Ovary (tissue), 9 donors: ENCODE results near the gene PARP11. TPM values are rescaled to one million over a fixed set of nuclear protein-coding genes. Genes with fewer than 3 reads are reported as not detected.
A peak's percentile ranks its signal among the peaks of the same experiment; 100 is the strongest.
"Not testable (repeated sequence)": the region's sequence is repeated elsewhere in the genome, so short reads cannot be mapped to it uniquely, and the experiment has no call there.

Experiments
- DNase-seq, 5 donors: peaks; one replicate each; pipeline ENCODE4 v3.0.0-alpha.2; 2019 to 2020
- H3K27ac ChIP-seq, 2 donors: fragments of 200-600 bp; one replicate each; pipeline versions ENCODE4 v1.5.1 to v1.8.0; 2019 to 2022
- H3K27me3 ChIP-seq: fragments of 200-600 bp; one replicate; pipeline ENCODE4 v1.8.0; 2022
- H3K36me3 ChIP-seq: fragments of 200-600 bp; sonication (generic); one replicate; pipeline ENCODE4 v1.5.1; 2019
- H3K4me1 ChIP-seq: one replicate; pipeline ENCODE4 v1.8.1; 2013; ENCODE audit warnings: mild to moderate bottlenecking, moderate library complexity; ENCODE audit not compliant: insufficient read depth
- H3K4me3 ChIP-seq: fragments of 200-600 bp; sonication (generic); one replicate; pipeline ENCODE4 v1.5.1; 2017
- H3K9me3 ChIP-seq, 2 donors: fragments of 200-600 bp in 1 of 2; sonication (generic) in 1 of 2; one replicate each; pipeline versions ENCODE4 v1.5.1 to v1.8.1; 2013 to 2019; ENCODE audit warnings: mild to moderate bottlenecking in 1 of 2, moderate library complexity in 1 of 2
- EP300 ChIP-seq: sonication (generic); formaldehyde crosslinking; IDR thresholded peaks from one replicate; pipeline ENCODE4 v1.6.1; 2017; ENCODE audit warnings: antibody characterized with exemption
- POLR2A ChIP-seq: fragments of 450-650 bp; IDR thresholded peaks from one replicate; pipeline ENCODE4 v1.6.1; 2017; ENCODE audit warnings: antibody characterized with exemption, mild to moderate bottlenecking, moderate library complexity
- WGBS, 3 donors: extraction: QIAGEN DNeasy Blood & Tissue Kit in 1 of 3; methylation state at CpG; one replicate each; pipeline versions ENCODE4 v1.1.5 to v1.1.7; 2013 to 2017; 5-methylcytosine and 5-hydroxymethylcytosine counted together
- intact Hi-C, 4 donors: fragments of 100-400 bp; cut with DNase I; formaldehyde crosslinking; loops; one replicate each; pipeline versions ENCODE4 v1.11.0 to v1.15.1; 2022 to 2023
- polyA plus RNA-seq, 2 donors: library from polyadenylated mRNA; stranded (reverse); fragments of 200-250 nt in 1 of 2; fragments of 350-450 nt in 1 of 2; fragmentation: Illumina TruSeq in 1 of 2; extraction: RNeasy Lipid Tissue Mini Kit (QIAGEN cat#74804) in 1 of 2; gene quantifications; one replicate each; pipeline ENCODE4 v1.2.3, GENCODE V29; 2013 to 2014
- total RNA-seq, 7 donors: library from RNA; depleted of rRNA in 2 of 7; stranded (reverse); fragments of >200 nt in 2 of 7; fragmentation: NEBNext Ultra II Directional in 3 of 7; extraction: Animal tissue kit (Norgen Biotek cat#: 25700) in 3 of 7; gene quantifications; one replicate each; pipeline versions ENCODE4 v1.1.0 to v1.2.4, GENCODE V29; 2016 to 2023
- TF ChIP-seq, protein P1 (sequence below), 3 donors: fragments of 450-650 bp in 2 of 3; fragments of 200-600 bp in 1 of 3; IDR thresholded peaks; one replicate each; pipeline versions ENCODE4 v1.5.1 to v1.8.0; 2016 to 2022; ENCODE audit warnings: antibody characterized with exemption in 3 of 3, mild to moderate bottlenecking in 1 of 3
- donor health status: DM: no; HTN: no; CAD: no; lungs with moderate emphysema.
- donor health status: DM: no; HTN: no; CAD: no.
- donor health status: Bipolar disorder and iron deficiency.
- donor health status: DM: yes; HTN: yes; CAD: no.
- donor health status: DM: no; HTN: no; CAD: no.
- donor health status: DM: yes; HTN: yes; CAD: no.

The PARP11 gene
- total and polyA plus RNA-seq, 9 donors, result 7.4 to 22.1 (median 17.4) TPM

DNA sequence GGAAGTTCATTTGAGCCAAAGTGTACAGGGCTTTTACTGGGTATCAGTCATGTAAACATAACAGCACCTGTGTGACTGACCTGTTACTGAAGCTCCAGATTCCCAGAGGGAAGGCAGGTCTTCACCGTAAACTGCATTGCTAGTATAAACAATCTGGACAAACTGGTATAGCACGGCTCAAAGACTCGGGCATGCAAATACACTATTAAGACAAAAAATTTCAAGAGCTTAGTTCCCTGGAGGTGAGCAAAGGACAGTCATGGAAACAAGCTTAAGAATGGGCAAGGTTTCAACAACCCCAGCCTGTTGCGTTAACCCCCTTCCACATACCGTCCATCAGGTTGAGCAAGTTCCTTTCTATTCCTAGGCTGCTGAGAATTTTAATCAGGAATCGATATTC, 9.4 kb downstream of the PARP11 start:
- DNase-seq, result no peak
- Histone ChIP-seq H3K27ac (no peak overlapping the region), H3K4me1 (peaks cover 1% of the 10 kb centered on the region), H3K4me3 (no peak overlapping the region), H3K9me3 (no peaks in the 10 kb centered on the region), H3K27me3 (no peaks in the 10 kb centered on the region), H3K36me3 (no peaks in the 10 kb centered on the region)
- WGBS, 3 donors, result 97 to 98% (median 97%) methylated on average over 6 of the region's 6 CpGs
- intact Hi-C loops, result no loop called here
- TF ChIP-seq POLR2A, result no peak
- TF ChIP-seq, protein P1, sequence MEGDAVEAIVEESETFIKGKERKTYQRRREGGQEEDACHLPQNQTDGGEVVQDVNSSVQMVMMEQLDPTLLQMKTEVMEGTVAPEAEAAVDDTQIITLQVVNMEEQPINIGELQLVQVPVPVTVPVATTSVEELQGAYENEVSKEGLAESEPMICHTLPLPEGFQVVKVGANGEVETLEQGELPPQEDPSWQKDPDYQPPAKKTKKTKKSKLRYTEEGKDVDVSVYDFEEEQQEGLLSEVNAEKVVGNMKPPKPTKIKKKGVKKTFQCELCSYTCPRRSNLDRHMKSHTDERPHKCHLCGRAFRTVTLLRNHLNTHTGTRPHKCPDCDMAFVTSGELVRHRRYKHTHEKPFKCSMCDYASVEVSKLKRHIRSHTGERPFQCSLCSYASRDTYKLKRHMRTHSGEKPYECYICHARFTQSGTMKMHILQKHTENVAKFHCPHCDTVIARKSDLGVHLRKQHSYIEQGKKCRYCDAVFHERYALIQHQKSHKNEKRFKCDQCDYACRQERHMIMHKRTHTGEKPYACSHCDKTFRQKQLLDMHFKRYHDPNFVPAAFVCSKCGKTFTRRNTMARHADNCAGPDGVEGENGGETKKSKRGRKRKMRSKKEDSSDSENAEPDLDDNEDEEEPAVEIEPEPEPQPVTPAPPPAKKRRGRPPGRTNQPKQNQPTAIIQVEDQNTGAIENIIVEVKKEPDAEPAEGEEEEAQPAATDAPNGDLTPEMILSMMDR (IDR thresholded peaks at IDR 0.05), result no peak
- TF ChIP-seq EP300, result no peak

DNA sequence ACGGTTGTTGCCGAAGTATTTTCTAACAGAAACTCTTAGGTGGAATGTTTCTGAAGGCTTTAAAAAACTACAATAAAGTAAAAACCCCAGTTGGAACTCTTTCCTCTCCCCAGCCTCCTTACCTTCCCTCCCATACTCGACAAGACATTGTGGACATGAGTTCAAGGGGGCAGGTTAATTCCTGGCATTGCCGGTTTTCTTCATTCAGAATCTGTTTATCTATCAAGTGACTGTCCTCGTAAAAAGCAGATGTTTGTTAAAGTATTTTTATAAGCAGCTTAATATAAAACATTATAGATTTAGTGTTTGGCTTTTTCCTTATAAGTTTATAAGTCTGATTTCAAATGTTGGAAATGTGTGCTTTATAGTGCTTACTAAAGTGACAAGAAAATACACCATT, 30.7 kb downstream of the PARP11 start:
- no peaks in the 10 kb centered on the region for H3K27me3 ChIP-seq
- H3K9me3 ChIP-seq, result no peaks in the 10 kb centered on the region
- no peaks in the 10 kb centered on the region for H3K4me1 ChIP-seq
- no peak overlapping the region for H3K27ac ChIP-seq
- intact Hi-C loops, result no loop called here
- 79 to 83% (median 80%) methylated on average over 5 of the region's 5 CpGs for WGBS, 3 donors
- no peak overlapping the region for H3K4me3 ChIP-seq
- TF ChIP-seq POLR2A (no peak), EP300 (no peak)
- TF ChIP-seq, protein P1 (IDR thresholded peaks at IDR 0.05), result no peak
- no peak for DNase-seq
- no peaks in the 10 kb centered on the region for H3K36me3 ChIP-seq

DNA sequence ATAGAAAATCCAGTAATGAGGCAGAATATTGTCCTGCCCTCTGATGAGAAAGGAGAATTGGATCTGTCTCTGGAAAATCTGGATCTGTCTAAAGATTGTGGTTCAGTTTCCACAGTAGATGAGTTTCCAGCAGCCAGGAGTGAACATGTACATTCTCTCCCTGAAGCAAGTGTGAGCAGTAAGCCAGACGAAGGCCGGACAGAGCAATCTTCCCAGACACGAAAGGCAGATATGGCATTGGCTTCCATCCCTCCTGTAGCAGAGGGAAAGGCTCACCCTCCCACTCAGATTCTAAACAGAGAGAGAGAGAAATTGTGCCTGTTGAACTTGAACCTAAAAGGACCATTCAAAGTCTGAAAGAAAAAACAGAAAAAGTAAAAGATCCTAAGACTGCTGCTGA, 31.4 kb downstream of the PARP11 start:
- intact Hi-C loops, result no loop called here
- no peak overlapping the region for H3K27ac ChIP-seq
- H3K36me3 ChIP-seq, result no peaks in the 10 kb centered on the region

DNA sequence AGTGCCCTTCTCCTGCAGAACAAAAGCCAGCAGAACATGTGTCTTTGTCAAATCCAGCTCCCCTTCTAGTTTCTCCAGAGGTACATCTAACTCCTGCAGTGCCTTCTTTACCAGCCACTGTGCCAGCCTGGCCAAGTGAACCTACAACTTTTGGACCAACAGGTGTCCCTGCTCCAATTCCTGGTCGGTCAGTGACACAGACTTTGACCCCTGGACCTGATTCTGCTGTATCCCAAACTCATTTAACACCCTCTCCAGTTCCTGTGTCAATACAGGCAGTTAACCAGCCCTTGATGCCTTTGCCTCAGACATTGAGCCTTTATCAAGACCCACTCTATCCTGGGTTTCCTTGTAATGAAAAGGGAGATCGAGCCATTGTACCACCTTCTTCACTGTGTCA, 32.4 kb downstream of the PARP11 start:
- H3K4me1 ChIP-seq, H3K36me3 ChIP-seq, H3K27ac ChIP-seq, DNase-seq, H3K9me3 ChIP-seq, intact Hi-C loops, H3K27me3 ChIP-seq, H3K4me3 ChIP-seq: not testable (repeated sequence)
- WGBS, 3 donors, result 71 to 96% (median 80%) methylated on average over 2 of the region's 2 CpGs

More for the DNA sequence above, 31.4 kb downstream of the PARP11 start:
- peak in 1 of 5 donors; percentile 40 for DNase-seq
- Histone ChIP-seq H3K4me1 (no peaks in the 10 kb centered on the region), H3K9me3 (no peaks in the 10 kb centered on the region), H3K4me3 (no peak overlapping the region), H3K27me3 (no peaks in the 10 kb centered on the region)
- WGBS, 3 donors, result 17 to 18% (median 17%) methylated on average over 3 of the region's 3 CpGs
- TF ChIP-seq EP300, result no peak
- TF ChIP-seq, protein P1 (IDR thresholded peaks at IDR 0.05), result no peak
- no peak for TF ChIP-seq POLR2A

DNA sequence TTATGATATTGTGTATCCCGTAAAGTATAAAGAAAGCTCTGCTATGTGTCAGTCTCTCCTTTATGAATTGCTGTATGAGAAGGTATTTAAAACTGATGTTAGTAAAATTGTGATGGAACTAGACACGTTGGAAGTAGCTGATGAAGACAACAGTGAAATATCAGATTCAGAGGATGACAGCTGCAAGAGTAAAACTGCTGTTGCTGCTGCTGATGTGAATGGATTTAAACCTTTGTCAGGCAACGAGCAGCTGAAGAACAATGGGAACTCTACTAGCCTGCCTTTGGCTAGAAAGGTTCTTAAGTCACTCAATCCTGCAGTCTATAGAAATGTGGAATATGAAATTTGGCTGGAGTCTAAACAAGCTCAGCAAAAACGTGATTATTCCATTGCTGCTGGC, 33.5 kb downstream of the PARP11 start:
- intact Hi-C loops, H3K36me3 ChIP-seq, DNase-seq, H3K27me3 ChIP-seq, H3K9me3 ChIP-seq, H3K27ac ChIP-seq, H3K4me3 ChIP-seq, H3K4me1 ChIP-seq: not testable (repeated sequence)
- 83 to 86% (median 84%) methylated on average over 4 of the region's 4 CpGs for WGBS, 3 donors

DNA sequence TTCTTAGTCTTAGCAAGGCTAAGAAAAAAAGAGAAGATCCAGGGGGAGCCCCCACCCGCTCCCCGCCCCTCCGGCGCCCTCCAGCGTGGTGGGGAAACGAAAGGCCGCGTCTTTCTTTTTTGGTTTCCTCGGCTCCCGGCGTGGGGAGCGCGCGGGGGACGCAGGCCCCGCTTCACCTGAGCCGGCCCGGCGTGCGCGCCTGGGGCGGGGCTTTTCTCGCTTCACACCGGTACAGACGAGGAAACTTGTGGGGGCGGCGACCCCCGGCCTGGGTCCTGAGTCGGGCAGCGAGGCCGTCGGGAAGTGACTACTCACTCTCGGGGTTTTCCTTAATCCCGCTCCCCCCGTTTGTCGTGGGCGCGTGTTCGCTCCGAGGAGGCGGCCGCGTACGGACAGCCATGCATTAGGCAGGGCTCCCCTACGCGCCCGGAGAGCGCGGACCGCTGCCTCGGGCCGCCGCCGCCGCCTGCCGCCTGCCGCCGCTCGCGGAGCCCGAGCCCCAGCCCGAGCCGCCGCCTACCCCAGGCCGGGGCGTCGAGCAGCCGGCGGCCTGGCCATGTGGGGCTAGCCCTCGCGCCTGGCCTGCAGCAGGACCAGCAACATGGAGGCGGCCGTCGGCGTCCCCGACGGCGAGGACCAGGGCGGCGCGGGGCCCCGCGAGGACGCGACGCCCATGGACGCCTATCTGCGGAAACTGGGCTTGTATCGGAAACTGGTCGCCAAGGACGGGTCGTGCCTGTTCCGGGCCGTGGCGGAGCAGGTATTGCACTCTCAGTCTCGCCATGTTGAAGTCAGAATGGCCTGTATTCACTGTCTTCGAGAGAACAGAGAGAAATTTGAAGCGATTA, 34.3 kb downstream of the PARP11 start:
- H3K27ac ChIP-seq, H3K4me3 ChIP-seq, intact Hi-C loops, H3K27me3 ChIP-seq, H3K36me3 ChIP-seq, H3K9me3 ChIP-seq, H3K4me1 ChIP-seq: not testable (repeated sequence)
- DNase-seq, result peak in 1 of 5 donors; percentile 36
- 68 to 79% (median 72%) methylated on average over 82 to 98 of the region's 98 CpGs for WGBS, 3 donors
